Epithelial cell of proximal tubule (primary cell): Measurements from ENCODE around the gene ANXA3. TPM values are rescaled to one million over a fixed set of nuclear protein-coding genes. Genes with fewer than 3 reads are reported as not detected.
A peak's percentile ranks its signal among the peaks of the same experiment; 100 is the strongest.

Source experiments
- DNase-seq: peaks from one replicate; pipeline ENCODE4 v3.0.0-alpha.2; 2011; ENCODE audit warnings: low read depth
- H3K4me3 ChIP-seq: 2 replicates; pipeline ENCODE4 v1.5.1; 2011; ENCODE audit warnings: low read depth, mild to moderate bottlenecking, low read length
- CTCF ChIP-seq: conservative IDR thresholded peaks from 2 replicates; pipeline ENCODE4 v1.5.1; 2012; ENCODE audit warnings: low read depth, mild to moderate bottlenecking, low read length
- total RNA-seq: library from RNA; depleted of rRNA; stranded (reverse); fragments of >200 nt; gene quantifications from 2 replicates; pipeline ENCODE4 v1.2.3, GENCODE V29; 2015

The ANXA3 gene
- total RNA-seq, 1 donor from 2014 or later = 354 TPM

- TF ChIP-seq CTCF = no peak
- no peak for DNase-seq
- H3K4me3 ChIP-seq = no peak overlapping the region
Measured at GRCh38 chr4:78565971-78566372, 14.4 kb downstream of the ANXA3 start.

GRCh38 chr4:78566834-78567499, 15.4 kb downstream of the ANXA3 start:
- TF ChIP-seq CTCF = no peak
- no peak for DNase-seq
- no peak overlapping the region for H3K4me3 ChIP-seq

- no peak for TF ChIP-seq CTCF
Measured at GRCh38 chr4:78567500-78568060, 16.0 kb downstream of the ANXA3 start.

GRCh38 chr4:78568640-78569305, 17.2 kb downstream of the ANXA3 start:
- no peak for TF ChIP-seq CTCF
- DNase-seq = no peak
- H3K4me3 ChIP-seq = no peak overlapping the region

More at GRCh38 chr4:78567500-78568060, 16.0 kb downstream of the ANXA3 start:
- no peak for DNase-seq
- H3K4me3 ChIP-seq = no peak overlapping the region

GRCh38 chr4:78569306-78569821, 17.8 kb downstream of the ANXA3 start:
- no peak overlapping the region for H3K4me3 ChIP-seq
- no peak for TF ChIP-seq CTCF
- peak; percentile 67 for DNase-seq

GRCh38 chr4:78570117-78570516, 18.5 kb downstream of the ANXA3 start:
- DNase-seq = no peak
- no peak overlapping the region for H3K4me3 ChIP-seq
- TF ChIP-seq CTCF = no peak
